Fibroblast of upper back skin (primary cell): ENCODE results near the gene VIPR1.

Experiments used
- DNase-seq: peaks from one replicate; pipeline ENCODE4 v3.0.0-alpha.2; 2013

Gene VIPR1

DNA sequence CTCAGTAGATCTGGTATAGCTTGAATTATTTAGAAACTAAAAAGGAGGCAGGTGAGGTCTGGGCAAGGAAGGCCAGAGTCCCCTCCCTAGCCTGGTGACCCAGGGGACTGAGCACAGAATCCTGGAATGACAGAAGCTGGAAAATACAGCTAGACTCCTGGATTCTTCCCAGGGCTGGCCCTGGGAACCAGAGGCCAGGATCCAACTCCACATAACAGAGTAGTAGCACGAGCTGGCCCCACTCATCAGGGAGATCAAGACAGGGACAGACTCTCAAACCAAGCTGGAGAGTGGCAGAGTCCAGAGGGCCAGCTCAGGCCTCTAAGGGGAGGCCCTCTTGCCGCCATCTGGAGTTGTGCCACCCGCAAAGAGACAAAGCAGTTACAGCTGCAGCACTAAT lies 10.7 kb downstream of the VIPR1 start:
- no peak for DNase-seq

GRCh38 chr3:42513521-42513920 lies 11.1 kb downstream of the VIPR1 start:
- no peak for DNase-seq

- no peak for DNase-seq
Observed at GRCh38 chr3:42514876-42515275, 12.4 kb downstream of the VIPR1 start.

GRCh38 chr3:42515391-42515916 lies 13.0 kb downstream of the VIPR1 start:
- no peak for DNase-seq

DNA sequence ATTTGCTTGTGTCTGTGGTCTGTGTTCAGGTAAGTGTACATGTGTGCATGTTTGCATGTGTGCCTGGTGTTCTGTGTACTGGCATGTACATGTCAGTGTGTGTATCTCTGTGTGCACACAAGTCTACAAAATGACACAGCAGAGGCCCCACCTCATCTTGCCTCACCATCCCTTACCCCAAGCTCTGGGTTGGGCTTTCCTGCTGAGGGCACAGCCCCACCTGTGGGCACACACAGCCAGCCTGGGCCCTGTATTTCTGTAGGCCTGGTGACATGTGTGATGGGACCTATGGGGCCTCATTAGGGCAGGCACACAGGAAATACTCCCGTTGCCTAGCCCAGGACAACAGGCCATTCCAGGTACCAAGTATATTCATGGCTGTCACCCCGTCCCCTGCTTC lies 13.5 kb downstream of the VIPR1 start:
- no peak for DNase-seq

DNA sequence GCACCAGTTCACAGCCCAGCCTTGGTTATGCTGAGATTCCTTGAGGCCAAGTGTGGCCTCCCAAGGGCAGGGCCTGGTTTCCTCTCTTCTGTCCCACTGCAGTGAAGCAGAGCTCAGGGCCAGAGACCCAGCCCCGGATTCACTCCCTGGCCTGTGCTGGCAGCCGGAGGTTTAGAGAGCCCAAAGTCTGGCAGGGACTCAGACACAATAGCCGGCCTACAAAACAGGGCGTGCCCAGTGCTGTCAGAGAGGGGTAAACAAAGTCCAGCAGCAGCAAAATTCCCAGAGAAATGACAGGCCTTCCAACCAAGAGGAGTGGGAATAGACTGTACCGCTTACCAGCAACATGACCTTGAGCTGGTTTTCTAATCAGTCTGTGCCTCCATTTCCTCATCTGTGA lies 14.0 kb downstream of the VIPR1 start:
- DNase-seq: no peak

- no peak for DNase-seq
Observed at GRCh38 chr3:42517117-42517516, 14.7 kb downstream of the VIPR1 start.

DNA sequence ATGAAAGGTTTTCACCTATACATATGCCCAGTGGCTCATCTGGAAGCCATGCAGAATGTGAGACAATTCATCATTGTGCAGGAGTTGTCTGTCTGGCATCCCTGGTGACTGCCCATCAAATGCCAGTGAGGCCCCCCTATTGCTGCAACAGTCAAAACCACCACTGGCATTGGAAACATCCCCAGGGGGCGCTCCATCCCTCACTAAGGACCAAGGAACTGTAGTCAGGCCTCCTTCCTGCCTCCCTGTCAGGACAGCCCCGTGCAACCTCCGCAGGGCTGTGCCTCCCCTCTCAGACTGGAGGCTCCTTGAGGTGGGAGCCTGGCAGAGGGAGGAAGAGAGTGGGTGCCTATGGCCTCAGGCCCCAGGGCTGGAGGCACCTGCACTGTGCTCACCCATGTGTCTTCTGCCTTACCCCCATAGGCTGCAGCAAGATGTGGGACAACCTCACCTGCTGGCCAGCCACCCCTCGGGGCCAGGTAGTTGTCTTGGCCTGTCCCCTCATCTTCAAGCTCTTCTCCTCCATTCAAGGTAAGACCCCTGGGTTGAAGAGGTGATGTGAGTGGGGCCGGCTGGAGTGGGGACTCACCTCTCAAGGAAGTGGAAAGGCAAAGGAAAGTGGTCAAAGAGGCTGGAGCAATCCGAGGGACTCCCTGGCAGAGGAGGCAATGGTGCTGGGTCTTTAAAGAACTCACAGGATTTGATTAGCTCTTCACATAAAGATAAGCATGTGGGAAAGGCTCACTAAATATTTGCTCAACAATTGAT lies 16.5 kb downstream of the VIPR1 start:
- no peak for DNase-seq

DNA sequence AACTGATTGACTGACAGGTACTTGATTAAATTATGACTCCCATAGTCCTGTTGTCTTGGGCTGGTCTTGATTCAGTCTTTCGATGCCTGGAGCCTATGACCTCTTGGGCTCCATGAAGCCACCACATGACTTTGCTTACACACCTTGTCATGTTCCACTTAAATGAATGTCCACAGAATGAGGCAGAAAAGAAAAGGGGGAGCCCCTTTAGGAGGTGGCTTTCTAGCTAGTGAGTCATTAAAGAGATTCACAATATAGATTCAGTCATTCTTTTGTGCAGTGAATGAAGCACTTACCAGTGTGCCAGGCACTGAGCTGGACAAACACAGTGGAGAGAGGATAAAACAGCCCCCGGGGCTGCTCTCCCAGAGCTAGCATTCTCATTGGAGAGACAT lies 17.1 kb downstream of the VIPR1 start:
- DNase-seq: no peak

- no peak for DNase-seq
Observed at GRCh38 chr3:42520336-42520735, 17.9 kb downstream of the VIPR1 start.

DNA sequence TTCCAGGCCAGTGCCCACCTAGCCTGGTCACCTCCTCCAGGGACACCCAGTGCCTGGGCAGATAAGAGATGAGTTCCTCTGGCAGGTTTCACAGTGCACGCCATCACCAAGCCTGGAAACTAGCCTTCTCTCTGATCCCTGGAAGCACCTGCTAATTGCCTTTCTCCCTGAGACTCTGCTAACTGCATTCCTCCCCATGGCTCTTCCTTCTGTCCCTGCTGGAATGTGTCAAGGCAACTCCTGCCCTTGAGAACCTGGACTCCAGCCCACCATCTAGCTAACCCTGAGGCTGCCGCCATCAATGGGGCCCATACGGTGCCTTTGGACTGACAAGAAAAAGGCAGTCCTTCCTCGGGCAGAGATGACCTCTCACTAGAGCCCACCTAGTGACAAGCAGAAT lies 18.5 kb downstream of the VIPR1 start:
- DNase-seq: no peak

DNA sequence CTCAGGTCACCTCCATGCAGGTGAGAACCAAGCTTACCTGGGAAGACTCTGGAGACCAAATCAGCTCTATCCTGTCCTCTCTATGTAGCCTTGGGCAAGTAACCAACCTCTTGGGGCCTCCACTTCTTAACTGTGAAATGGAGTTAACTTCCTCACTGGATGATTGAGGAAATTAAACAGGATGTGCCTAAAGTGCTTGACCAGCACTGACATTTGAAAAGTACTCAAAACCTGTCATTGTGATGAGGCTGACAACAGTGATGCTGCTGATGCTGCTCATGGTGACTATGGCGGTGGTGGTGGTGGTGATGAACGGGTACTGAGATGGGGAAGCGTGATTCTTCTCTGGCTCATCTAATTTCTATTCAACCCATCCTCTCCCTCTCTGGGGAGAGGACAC lies 22.3 kb downstream of the VIPR1 start:
- no peak for DNase-seq

DNA sequence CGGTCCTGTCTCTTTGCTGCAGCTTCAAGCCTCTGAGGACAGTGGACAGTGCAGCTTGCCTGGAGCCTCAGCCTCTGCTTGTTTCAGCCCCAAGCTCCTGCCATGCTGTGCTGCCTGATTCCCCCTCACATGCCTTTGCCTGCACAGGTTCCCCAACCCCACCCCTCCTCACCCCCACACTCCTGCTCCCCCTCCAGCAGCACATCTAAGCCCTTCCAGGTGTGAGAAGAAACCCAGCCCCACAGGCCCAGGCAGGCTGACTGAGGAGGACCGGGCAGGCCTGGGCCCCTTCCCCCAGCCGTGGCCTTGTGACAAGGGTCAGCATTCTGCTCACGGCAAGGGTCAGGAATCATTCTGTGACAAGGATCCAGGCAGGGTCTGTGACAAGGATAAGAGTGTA lies 22.8 kb downstream of the VIPR1 start:
- no peak for DNase-seq

DNA sequence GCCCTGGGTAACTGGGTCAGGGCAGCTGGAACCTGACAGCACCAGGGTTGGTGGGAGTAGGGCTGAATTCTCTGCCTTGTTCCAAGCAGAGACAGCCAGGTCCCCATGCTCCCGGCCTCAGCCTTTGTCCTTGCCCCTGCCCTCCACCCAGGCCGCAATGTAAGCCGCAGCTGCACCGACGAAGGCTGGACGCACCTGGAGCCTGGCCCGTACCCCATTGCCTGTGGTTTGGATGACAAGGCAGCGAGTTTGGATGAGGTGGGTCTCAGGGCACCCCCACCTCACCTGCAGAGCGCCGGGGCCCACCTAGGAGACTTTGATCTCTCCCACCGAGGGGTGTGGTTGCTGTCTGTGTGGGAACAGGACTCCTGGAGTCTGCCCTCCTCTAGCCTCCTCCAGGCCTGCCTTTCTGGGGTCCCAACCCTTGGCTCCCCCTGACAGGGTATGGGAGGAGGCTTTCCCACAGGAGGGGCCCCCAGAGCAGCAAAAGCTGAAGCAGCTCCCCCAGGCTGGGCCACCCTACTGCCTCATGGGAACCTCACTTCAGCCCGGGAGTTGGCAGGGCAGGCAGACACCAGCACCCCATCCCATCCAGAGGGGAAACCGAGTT lies 23.4 kb downstream of the VIPR1 start:
- no peak for DNase-seq

- no peak for DNase-seq
Observed at GRCh38 chr3:42526616-42527367, 24.3 kb downstream of the VIPR1 start.

- DNase-seq: no peak
Observed at GRCh38 chr3:42527368-42527917, 25.0 kb downstream of the VIPR1 start.

GRCh38 chr3:42529468-42529867 lies 27.0 kb downstream of the VIPR1 start:
- no peak for DNase-seq

DNA sequence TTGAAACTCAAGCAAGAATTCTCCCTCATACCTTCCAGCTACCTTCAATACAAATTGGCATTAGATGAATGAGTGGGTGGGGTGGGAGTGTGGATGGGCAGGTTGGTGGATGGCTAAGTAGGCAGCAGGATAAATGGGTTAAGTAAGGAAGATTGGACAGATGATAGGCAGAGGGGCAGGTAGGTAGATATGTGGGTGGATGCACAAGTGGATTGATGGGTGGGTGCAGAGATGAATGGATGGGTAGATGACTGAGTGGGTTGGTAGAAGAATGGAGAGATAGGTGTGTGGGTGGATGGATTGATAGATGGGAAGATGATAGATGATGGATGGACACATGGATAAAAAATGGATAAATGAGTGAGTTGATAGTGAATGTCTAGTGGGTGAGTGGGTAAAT lies 27.6 kb downstream of the VIPR1 start:
- no peak for DNase-seq

GRCh38 chr3:42531470-42531869 lies 29.0 kb downstream of the VIPR1 start:
- no peak for DNase-seq

- DNase-seq: no peak
Observed at GRCh38 chr3:42532229-42532628, 29.8 kb downstream of the VIPR1 start.

DNA sequence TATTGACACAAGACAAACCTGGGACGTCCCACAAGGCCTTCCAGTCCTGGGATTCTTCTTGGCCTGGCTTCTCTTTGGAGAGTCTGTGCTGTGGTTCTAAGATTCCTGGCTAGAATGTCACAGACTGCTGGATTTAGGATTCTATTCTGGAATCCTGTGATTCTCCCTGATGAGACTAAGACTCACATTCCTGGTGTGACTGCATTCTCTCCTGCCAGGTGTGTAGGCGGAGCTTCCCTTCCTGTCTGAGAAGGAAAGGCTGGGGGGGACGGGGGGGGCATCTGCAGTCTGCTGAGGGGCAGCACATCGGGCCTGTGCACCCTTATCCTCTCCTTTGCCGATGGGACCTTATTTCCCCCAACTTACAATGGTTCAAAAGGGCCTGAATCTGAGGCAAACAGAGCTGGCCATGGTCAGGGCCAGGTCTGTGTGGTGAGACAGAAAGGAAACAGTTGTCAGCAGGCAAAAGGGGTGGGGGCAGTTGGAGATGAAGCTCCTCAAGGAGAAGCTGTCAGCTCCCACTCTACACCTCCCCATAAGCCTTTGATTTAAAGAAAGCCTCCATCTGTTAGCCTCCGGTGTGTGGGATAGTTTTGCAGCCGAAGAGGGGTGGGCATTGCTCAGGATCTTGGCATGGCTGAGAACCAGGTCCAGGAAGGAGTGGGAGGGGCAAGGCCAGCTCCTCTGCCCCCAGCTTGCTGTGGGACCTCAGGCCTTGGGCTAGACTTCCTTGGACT lies 30.9 kb downstream of the VIPR1 start:
- DNase-seq: no peak

DNA sequence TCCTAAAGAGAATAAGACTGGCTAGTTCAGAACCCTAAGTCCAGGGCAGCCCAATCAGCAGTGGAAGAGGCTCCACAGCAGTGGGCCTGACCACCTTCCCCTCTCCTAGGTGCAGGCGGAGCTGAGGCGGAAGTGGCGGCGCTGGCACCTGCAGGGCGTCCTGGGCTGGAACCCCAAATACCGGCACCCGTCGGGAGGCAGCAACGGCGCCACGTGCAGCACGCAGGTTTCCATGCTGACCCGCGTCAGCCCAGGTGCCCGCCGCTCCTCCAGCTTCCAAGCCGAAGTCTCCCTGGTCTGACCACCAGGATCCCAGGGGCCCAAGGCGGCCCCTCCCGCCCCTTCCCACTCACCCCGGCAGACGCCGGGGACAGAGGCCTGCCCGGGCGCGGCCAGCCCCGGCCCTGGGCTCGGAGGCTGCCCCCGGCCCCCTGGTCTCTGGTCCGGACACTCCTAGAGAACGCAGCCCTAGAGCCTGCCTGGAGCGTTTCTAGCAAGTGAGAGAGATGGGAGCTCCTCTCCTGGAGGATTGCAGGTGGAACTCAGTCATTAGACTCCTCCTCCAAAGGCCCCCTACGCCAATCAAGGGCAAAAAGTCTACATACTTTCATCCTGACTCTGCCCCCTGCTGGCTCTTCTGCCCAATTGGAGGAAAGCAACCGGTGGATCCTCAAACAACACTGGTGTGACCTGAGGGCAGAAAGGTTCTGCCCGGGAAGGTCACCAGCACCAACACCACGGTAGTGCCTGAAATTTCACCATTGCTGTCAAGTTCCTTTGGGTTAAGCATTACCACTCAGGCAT lies 33.7 kb downstream of the VIPR1 start:
- no peak for DNase-seq
